BJ (cell line): Measurements from ENCODE around the gene NOXO1. TPM values are rescaled to one million over a fixed set of nuclear protein-coding genes. Genes with fewer than 3 reads are reported as not detected.

ENCODE experiments used
- CTCF ChIA-PET: fragments of 350-600 bp; formaldehyde crosslinking; extraction: SDS; loops from one replicate; lab custom pipeline; 2021; ENCODE audit warnings: antibody characterized with exemption, inconsistent platforms; lab: Yijun Ruan, JAX
- POLR2A ChIA-PET: fragments of 300-600 bp; sonication (Branson Sonifier 250); formaldehyde crosslinking; extraction: SDS; loops from one replicate; lab custom pipeline; 2021; ENCODE audit warnings: antibody characterized with exemption; lab: Charles Lee
- DNase-seq: peaks from one replicate; pipeline ENCODE4 v3.0.0-alpha.2; 2011; ENCODE audit warnings: low read depth
- H3K27me3 ChIP-seq: 2 replicates; pipeline ENCODE4 v1.6.0; 2011; ENCODE audit warnings: low read length; ENCODE audit not compliant: control insufficient read depth, insufficient read depth
- H3K36me3 ChIP-seq: 2 replicates; pipeline ENCODE4 v1.5.1; 2011; ENCODE audit warnings: low read length; ENCODE audit not compliant: control insufficient read depth, insufficient read depth
- H3K4me3 ChIP-seq: 2 replicates; pipeline ENCODE4 v1.5.1; 2011; ENCODE audit warnings: low read depth, mild to moderate bottlenecking, control low read depth, low read length
- polyA plus RNA-seq: library from polyadenylated mRNA; depleted of rRNA; stranded (reverse); fragments of >200 nt; gene quantifications from 2 replicates; pipeline ENCODE4 v1.2.3, GENCODE V29; 2011
- TF ChIP-seq, protein P1 (sequence below): IDR thresholded peaks from 2 replicates; pipeline ENCODE4 v1.5.1; 2011; ENCODE audit warnings: low read depth, mild to moderate bottlenecking, control low read depth, inconsistent platforms, low read length, moderate library complexity; ENCODE audit not compliant: insufficient read depth

NOXO1 gene
- polyA plus RNA-seq, 1 experiment, result 0.17 TPM

DNA sequence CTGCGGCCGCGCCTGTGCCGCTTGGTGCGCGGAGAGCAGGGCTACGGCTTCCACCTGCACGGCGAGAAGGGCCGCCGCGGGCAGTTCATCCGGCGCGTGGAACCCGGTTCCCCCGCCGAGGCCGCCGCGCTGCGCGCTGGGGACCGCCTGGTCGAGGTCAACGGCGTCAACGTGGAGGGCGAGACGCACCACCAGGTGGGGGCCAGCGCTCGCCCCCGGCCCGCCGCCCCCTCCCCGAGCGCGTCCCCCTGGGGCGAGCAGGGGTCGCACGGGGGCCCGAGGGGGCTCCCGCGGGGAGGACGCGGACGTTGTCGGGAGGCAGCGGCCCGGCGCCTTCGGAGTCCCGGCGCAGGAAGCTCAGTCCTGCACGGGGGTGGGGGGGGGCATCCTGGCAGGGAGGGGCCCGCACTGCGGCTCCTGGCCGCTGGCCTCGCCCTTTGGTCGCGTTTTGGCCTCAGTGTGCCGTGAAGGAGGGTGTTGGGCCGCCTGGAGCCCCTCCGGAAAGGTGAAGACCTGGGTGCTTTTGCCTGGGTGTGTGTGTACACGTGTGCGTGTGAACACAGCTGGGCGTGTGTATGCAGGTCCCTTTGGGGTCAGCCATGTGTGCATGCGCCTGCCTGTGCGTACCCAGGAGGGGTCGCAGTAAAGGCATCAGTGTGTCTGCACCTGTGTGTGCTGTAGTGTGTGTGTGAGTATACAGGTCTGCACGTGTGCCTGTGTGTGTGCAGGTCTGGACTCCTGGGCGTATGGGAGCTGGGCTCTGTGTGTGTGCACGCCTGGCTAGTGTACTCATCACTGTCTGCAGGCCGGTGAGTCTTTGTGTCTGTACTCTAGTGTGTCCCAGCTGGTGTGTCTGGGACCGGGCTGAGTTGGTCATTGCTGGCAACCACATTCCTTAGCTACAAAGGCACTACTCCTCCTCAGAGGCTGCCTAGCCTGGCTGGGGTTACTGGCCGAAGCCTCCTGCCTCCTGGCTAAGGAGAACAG lies 46.0 kb upstream of the NOXO1 start:
- H3K27me3 ChIP-seq, result no peaks in the 10 kb centered on the region
- ChIA-PET POLR2A (interaction anchor here (0.6 kb wide), 1 partner anchor 14 kb away, joined by 8 read pairs; no protein-coding TSS in a partner anchor), CTCF (interaction anchor here (0.9 to 2.2 kb wide), 5 partner anchors 8 to 113 kb away, joined by 3 to 10 read pairs (median 4); partner anchors contain the start of genes NTHL1 and TSC2)
- DNase-seq, result no peak
- peaks cover 12% of the 10 kb centered on the region for H3K36me3 ChIP-seq
- peak overlapping the region; percentile 62 for H3K4me3 ChIP-seq
- TF ChIP-seq, protein P1, sequence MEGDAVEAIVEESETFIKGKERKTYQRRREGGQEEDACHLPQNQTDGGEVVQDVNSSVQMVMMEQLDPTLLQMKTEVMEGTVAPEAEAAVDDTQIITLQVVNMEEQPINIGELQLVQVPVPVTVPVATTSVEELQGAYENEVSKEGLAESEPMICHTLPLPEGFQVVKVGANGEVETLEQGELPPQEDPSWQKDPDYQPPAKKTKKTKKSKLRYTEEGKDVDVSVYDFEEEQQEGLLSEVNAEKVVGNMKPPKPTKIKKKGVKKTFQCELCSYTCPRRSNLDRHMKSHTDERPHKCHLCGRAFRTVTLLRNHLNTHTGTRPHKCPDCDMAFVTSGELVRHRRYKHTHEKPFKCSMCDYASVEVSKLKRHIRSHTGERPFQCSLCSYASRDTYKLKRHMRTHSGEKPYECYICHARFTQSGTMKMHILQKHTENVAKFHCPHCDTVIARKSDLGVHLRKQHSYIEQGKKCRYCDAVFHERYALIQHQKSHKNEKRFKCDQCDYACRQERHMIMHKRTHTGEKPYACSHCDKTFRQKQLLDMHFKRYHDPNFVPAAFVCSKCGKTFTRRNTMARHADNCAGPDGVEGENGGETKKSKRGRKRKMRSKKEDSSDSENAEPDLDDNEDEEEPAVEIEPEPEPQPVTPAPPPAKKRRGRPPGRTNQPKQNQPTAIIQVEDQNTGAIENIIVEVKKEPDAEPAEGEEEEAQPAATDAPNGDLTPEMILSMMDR, result 0 out of 2 replicates have a peak, but pooled peaks have one; percentile 17

DNA sequence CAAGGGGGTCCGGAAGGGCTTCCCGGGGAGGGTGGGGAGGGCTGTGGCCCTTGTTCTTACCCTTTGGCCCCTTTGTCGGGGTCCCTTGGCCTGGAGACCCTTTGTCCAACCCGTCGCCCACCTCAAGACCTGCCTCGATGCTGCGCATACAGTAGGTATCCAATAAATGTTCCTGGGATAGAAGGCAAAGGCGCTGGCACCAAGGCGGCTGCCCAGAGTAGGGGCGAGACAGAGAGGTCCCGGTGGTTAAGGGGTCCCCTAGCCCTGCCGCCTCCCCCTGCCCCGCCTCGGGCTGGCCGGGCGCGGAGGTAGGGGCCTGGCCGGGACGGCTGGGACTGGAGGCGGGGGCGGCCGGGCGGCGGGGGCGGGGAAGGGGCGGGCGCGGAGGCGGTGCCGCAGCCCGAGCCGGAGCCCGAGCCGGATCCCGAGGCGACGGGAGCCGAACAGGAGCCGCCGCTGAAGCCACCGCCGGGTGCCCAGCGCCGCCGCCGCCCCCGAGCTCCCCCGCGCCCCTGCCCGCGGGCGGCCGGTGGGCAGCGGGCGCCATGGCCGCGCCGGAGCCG lies 45.3 kb upstream of the NOXO1 start, which contains the start of gene NHERF2:
TSS of gene NHERF2 (plus strand) at position 442 of the 563 bp plus-strand sequence. CDS start at position 546, 104 bp downstream.
- TF ChIP-seq, protein P1, result no peak
- Histone ChIP-seq H3K36me3 (peaks cover 12% of the 10 kb centered on the region), H3K4me3 (peak within 1 kb of the TSS; percentile 62), H3K27me3 (no peaks in the 10 kb centered on the region)
- CTCF ChIA-PET, result interaction anchor here (1.9 to 2.2 kb wide), 2 partner anchors 9 to 21 kb away, joined by 9 to 10 read pairs; partner anchors contain the start of genes NTHL1 and TSC2
- DNase-seq, result no peak
- POLR2A ChIA-PET, result no interaction called here

DNA sequence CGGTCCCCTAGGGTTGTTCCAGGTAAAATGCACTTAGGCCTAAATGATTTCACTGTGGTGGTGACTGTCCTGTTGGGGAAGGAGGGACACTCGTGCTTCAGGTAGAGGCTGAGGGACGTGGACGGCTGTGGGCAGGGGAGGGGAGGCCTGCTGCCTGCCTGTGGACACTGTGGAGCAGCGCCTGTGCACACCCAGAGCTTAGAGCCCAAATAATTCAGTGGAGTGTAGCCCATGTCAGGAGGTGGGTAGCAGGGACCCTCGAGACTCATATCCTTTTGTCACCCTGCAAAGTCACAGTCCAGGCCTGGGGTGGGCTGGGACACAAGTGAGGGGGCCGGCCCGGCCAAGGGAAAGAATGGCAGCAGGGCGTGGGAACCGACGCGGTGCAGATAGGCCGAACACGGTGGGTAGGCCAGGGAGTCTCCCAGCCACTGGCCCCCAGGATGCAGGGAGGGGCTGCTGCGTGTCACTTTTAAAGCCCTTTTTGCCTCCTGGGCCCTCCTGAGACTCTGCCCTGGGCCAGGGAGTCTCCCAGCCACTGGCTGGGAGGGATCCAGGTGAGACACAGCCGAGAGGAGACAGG lies 44.7 kb upstream of the NOXO1 start:
- ChIA-PET POLR2A (no interaction called here), CTCF (interaction anchor here (2.0 to 4.2 kb wide), 3 partner anchors 10 to 114 kb away, joined by 10 to 34 read pairs (median 11); no protein-coding TSS in a partner anchor)
- no peak for DNase-seq
- H3K27me3 ChIP-seq, result no peaks in the 10 kb centered on the region
- TF ChIP-seq, protein P1, result no peak
- peaks cover 10% of the 10 kb centered on the region for H3K36me3 ChIP-seq
- peak overlapping the region; percentile 62 for H3K4me3 ChIP-seq

DNA sequence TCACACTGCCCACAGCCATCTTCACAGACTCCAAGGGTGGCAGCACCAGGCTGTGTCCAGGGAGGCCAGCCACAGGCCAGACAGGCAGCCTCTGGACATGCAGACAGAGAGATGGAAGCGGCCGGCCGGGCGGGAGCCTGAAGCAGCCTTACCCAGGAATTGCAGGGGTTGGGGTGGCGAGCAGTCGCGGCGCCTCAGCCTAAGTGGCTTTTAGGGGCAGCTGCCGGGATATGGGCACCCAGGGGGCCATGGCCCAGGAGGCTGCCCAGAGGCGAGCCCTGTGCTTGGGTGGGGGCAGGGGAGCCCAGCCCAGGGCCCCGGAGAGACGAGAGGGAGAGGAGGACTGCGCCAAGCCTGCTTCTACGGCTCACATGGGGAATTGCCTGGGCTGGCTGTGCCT lies 44.0 kb upstream of the NOXO1 start:
- POLR2A ChIA-PET, result no interaction called here
- CTCF ChIA-PET, result interaction anchor here (1.7 to 4.2 kb wide), 3 partner anchors 31 to 127 kb away, joined by 9 to 34 read pairs (median 11); no protein-coding TSS in a partner anchor

More for the DNA sequence above, 44.0 kb upstream of the NOXO1 start:
- DNase-seq, result no peak
- peaks cover 8% of the 10 kb centered on the region for H3K36me3 ChIP-seq
- no peaks in the 10 kb centered on the region for H3K27me3 ChIP-seq
- H3K4me3 ChIP-seq, result no peak overlapping the region
- TF ChIP-seq, protein P1, result no peak
